ENCODE data around the gene SLC25A13.

SLC25A13 gene

GRCh38 chr7:96236198-96237039 lies 85.5 kb downstream of the SLC25A13 start:
- DNase-seq: no peak

GRCh38 chr7:96235281-96235680 lies 86.6 kb downstream of the SLC25A13 start:
- no peak for DNase-seq

- DNase-seq: no peak
These were observed 88.3 kb downstream of the SLC25A13 start for GRCh38 chr7:96233528-96234154.

- DNase-seq: no peak
These were observed 88.8 kb downstream of the SLC25A13 start for GRCh38 chr7:96233084-96233483.

GRCh38 chr7:96228760-96229159 lies 93.1 kb downstream of the SLC25A13 start:
- no peak for DNase-seq

- no peak for DNase-seq
These were observed 96.6 kb downstream of the SLC25A13 start for GRCh38 chr7:96225251-96225650.

GRCh38 chr7:96224685-96225084 lies 97.2 kb downstream of the SLC25A13 start:
- no peak for DNase-seq

GRCh38 chr7:96224073-96224472 lies 97.8 kb downstream of the SLC25A13 start:
- no peak for DNase-seq

GRCh38 chr7:96221888-96222287 lies 100.0 kb downstream of the SLC25A13 start:
- no peak for DNase-seq

GRCh38 chr7:96219378-96220130 lies 102.3 kb downstream of the SLC25A13 start:
- DNase-seq: no peak

GRCh38 chr7:96218664-96219243 lies 103.1 kb downstream of the SLC25A13 start:
- DNase-seq: no peak

GRCh38 chr7:96217147-96217546 lies 104.8 kb downstream of the SLC25A13 start:
- DNase-seq: no peak

- no peak for DNase-seq
These were observed 105.5 kb downstream of the SLC25A13 start for GRCh38 chr7:96216373-96216772.

GRCh38 chr7:96212474-96212873 lies 109.4 kb downstream of the SLC25A13 start:
- no peak for DNase-seq

GRCh38 chr7:96211954-96212353 lies 109.9 kb downstream of the SLC25A13 start:
- no peak for DNase-seq

GRCh38 chr7:96205665-96206064 lies 116.2 kb downstream of the SLC25A13 start:
- DNase-seq: no peak

- no peak for DNase-seq
These were observed 117.3 kb downstream of the SLC25A13 start for GRCh38 chr7:96204601-96205000.

- no peak for DNase-seq
These were observed 118.1 kb downstream of the SLC25A13 start for GRCh38 chr7:96203786-96204185.

- DNase-seq: no peak
These were observed 119.8 kb downstream of the SLC25A13 start for GRCh38 chr7:96202102-96202501.

GRCh38 chr7:96200740-96201139 lies 121.2 kb downstream of the SLC25A13 start:
- DNase-seq: no peak

GRCh38 chr7:96199421-96199820 lies 122.5 kb downstream of the SLC25A13 start:
- DNase-seq: no peak

GRCh38 chr7:96198047-96198636 lies 123.8 kb downstream of the SLC25A13 start:
- DNase-seq: no peak

- no peak for DNase-seq
These were observed 125.2 kb downstream of the SLC25A13 start for GRCh38 chr7:96196676-96197075.

Measured in NCI-H1436 treated with DMSO at 0.1 percent for 48 hours (cell line).